NCI-H1694 (cell line): ENCODE data around the gene COL9A3.

Source experiments
- DNase-seq: peaks from one replicate; lab custom pipeline; 2025; lab: John Stamatoyannopoulos, UW

COL9A3 gene

DNA sequence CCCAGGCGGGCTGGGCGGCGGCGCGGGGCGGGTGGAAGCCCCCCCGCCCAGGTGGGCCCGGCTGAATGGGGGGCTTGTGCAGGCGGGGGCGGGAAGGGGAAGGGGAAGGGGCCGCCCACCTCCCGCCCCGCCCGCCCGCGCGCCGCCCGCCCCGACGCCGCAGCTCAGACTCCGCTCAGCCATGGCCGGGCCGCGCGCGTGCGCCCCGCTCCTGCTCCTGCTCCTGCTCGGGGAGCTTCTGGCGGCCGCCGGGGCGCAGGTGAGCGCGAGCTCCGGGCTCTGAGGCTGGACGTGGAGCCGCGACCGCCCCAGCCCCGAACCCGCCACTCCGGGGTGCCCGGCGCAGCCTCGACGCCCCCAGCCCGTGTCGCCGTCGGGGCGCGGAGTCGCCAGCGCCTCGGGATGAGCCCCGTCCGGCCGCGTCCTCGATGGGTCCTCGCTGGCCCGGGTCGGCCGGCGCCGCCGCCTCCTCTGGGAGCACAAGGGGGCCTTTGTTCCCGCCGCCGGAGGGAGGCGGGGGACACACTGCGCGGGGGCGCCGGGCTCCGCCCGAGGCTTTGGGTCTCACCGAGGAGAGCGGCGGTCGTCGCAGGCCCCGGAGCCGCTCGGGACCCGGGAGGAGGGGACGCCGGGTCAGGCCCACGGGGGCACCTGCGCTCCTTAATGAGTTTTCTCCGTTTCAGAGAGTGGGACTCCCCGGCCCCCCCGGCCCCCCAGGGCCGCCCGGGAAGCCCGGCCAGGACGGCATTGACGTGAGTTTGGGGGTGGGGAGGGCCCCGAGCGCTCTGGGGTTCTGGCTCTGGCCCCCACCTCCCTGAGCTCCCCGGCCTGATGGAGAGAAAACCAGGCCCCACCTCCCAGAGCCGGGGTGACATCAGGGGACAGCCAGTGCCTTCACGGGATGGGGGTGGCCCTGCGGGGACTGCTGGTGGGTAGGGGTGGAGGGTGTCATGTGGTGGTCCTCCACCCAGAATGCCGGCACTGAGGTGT is at the start of gene COL9A3:
TSS of gene COL9A3 (plus strand) at position 167 of the 990 bp plus-strand sequence. CDS start at position 182, 15 bp downstream.
- no peak for DNase-seq

DNA sequence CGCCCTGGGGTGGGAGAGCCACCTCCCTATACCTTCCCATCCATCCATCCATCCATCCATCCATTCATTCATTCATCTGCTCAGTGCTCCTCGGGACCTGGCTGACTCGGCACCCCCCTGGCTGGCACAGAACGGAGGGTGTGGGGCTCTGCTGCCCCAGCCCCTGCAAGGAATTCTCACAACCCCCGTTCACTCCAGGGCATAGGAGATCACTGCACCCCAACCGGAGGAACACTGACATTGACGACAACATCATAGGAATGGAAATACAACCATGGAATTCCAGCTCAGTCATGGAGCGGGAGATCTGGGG is 48.7 kb upstream of the COL9A3 start:
- no peak for DNase-seq

DNA sequence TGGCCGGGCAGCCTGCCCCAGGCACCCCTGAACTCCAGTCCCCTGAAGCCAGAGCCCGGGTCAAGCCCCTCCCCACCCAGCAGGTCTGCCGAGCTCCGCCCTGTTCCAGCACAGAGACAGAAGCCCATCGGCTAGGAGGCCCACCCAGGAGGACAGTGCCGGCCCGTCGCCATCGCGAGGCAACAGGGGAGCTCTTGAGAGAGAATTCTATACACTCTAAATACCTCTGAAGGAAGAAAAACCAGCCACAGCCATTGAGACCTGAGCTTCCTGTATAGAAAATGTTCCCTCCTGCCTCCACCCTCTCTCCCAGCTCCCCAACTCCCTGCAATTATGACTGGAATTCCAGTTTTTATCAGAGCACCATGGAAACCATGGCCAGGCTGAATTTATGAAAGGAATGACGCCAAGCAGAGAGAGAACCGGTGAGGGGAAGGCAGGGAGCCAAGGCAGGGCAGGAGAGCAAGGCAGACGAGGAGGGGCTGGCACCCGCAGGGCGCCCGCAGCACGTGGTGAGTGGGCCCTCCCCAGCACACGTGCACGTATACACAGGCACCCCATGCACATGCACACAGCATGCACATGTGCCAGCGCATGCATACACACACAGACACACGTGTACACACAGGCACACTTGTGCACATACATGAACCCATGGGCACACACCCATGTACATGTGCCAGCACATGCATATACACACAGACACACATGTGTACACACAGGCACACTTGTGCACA is 48.1 kb upstream of the COL9A3 start:
- peak; percentile 12 for DNase-seq

DNA sequence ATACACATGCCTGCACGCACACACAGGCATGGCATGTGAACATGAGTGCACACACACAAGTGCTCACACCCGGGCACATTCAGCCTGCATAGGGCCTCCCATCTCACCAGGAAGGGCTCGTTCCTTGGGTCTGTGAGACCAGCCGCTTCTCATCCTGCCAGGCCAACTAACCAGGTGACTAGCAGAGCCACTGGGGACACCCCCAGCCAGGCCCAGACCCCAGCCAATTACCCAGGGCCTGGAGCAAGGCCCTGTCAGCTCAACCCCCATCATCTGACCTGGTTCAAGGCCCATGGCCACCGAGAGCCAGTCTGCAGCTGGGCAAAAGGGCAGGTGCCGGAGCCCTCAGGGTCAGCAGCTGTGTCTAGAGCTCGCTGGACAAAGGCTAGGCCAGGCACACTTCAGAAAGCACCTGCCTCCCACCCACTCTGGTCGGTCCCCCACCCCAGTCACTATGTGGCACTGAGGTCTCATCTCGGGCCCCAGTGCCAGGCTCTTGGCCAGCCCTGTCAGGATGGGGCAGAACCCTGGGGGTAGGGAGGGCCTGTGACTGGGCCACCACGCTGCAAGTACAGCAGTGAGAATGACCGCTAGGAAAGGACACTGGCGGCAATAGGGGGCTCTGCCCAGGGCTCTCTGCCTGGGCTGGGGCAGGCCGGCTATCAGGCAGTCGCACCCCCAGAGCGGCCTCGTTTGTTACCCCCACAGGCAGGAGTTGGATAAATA is 47.3 kb upstream of the COL9A3 start:
- DNase-seq = no peak

DNA sequence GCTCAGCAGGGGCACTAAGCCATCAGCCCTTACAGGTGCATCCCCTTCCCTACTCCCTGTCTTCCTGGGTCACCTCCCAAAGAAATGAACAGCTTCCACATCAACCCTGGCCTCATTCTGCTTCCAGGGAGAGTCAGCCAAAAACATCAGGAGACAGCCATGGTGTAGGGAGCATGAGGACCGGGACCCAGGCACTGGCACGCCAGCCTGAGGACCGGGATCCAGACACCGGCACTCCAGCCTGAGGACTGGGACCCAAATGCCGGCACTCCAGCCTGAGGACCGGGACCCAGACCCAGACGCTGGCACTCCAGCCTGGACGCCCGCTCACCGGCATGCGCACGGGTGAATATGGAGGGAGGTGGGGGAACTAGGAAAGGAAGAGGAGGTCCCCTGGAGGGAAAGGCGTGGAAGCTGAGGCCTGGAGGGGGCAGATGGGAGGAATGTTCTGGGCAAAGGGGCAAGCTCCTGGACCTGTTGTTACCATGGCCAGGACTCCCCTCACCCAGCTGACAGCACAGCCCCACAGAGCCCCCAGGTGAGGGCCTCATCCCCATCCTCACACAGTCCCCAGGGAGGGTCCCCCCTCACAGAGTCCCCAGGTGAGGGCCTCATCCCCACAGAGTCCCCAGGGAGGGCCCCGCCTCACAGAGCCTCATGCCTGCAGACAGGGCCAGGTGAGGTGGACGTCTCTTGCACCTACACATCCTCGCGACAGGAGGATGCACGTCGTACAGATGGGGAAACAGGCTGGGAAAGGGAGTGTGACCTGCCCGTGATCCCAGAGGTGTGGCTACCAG is 46.5 kb upstream of the COL9A3 start:
- no peak for DNase-seq

DNA sequence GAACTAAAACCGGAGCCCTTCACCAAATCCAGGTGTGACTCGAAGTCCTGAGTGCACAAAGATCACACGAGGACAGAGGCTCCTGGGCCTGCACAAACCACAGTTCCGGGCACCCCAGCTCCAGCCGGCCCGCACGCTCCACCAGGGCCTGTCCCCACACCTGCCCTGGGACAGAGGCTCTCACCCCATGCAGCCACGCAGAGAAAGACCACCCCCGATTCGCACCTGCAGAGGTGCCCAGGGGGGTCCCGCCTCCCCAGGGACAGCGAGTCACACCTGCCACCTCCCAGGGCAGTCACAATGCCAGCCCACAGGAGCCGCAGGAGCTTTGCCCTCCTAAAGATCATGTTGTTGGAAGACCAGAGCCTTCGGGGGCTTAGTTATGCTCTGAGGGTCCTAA is 45.9 kb upstream of the COL9A3 start:
- no peak for DNase-seq

DNA sequence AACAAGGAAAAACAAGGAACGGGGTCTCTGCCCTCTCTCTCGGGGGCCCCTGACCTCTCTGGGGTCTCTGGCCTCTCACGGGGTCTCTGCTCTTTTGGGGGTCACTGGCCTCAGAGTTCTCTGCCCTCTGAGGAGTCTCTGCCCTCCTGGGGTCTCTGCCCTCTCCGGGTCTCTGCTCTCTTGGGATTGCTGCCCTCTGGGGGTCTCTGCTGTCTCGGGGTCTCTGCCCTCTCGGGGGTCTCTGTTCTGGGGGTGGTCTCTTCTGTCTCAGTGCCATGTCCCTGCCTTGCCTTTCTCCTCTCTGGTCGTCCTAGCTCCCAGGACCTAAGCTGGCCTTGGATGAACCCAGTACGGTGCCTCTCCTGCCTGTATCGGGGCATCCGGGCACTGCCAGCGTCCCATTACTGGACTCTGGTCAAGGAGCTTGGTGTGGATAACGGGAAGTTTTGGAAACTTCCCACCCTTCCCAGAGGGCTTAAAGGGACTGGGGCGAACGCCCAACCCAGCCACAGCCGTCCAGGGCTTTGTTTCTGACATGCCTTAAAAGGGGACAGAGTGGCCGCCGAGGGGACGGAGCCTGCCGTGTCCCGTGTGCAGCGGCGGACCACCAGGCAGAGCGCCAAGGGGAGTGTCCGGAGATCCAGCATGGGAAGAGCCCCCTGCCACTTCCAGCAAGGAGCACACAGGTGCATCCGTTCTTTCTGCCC is 45.3 kb upstream of the COL9A3 start:
- DNase-seq = no peak

DNA sequence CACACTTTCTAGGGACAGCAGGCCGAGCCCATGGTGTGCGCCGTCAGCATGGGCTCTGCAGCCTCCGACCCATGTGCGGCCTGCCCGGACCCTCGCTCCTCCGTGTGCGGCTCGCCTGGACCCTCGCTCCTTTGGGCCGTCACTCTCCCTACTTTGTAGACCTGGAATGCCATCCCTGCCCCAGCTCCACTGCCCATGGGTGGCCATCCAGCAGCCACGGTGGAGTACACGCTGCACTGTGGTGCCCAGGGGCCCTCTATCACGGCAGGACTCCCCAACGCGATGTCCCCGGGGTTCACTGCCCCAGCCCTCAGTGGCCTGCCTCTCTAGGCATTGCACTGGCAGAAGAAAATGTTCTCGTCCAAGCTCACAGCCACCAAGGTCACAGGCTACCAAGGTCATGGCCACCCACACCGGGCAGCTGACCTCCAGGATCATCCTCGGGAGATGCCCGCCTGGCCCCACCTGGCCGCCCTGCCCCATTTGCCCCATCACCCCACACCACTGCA is 44.7 kb upstream of the COL9A3 start:
- DNase-seq = no peak

DNA sequence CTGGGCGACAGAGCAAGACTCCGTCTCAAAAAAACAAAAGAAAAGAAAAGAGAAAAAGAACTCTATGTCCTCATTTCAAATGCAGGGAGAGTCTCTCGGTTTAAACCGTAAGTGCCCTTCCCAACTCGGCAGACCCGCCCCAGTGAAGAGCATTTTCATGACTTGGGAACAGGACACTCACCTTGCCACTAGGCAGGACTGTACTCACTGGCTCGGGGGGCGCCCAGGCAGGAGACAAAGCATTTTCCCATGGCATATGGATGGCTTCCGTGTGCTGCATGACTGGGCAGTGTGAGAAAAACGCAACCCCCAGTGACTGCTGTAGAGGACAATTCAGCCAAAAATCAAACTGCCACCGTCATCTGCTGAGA is 44.2 kb upstream of the COL9A3 start:
- DNase-seq = no peak

DNA sequence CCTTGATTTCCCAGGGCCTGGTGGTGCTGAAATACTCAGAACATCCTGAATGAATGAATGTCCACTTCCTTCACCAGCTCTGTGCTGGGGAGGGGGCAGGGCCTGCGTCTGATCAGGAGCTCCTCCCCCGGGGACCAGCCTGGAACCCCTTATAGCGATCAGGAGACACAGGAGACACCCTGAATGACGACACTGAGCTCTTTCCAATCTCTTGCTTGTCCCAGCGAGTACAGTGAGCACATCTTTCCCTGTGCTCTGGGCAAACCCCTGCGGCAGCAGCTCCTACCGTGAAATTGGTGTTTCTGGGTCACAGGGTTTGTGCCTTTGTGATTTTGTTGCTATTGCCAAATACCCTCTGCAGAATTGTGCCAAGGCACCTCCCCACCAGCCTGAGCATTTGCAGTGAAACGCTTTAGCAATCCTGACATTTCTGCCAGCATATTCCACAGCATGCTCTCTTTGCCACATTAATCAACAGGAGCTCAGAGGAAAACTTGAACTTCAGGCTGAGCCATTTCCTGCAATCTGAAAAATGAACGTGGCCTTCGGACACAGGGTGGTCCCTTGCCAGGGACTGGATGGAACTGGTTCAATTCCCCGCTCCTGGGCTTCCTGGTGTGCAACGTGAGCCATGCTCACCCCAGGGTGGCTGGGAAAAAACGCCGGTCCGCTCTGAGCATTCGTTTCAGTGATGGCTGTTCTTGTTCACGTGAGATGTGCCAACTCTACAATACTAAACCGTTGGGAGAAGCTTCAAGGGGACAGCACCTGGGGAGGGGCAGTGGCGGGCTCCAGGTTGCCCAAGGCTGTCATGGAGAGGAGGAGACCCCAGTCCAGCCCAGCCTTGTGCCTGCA is 43.6 kb upstream of the COL9A3 start:
- peak; percentile 79 for DNase-seq

DNA sequence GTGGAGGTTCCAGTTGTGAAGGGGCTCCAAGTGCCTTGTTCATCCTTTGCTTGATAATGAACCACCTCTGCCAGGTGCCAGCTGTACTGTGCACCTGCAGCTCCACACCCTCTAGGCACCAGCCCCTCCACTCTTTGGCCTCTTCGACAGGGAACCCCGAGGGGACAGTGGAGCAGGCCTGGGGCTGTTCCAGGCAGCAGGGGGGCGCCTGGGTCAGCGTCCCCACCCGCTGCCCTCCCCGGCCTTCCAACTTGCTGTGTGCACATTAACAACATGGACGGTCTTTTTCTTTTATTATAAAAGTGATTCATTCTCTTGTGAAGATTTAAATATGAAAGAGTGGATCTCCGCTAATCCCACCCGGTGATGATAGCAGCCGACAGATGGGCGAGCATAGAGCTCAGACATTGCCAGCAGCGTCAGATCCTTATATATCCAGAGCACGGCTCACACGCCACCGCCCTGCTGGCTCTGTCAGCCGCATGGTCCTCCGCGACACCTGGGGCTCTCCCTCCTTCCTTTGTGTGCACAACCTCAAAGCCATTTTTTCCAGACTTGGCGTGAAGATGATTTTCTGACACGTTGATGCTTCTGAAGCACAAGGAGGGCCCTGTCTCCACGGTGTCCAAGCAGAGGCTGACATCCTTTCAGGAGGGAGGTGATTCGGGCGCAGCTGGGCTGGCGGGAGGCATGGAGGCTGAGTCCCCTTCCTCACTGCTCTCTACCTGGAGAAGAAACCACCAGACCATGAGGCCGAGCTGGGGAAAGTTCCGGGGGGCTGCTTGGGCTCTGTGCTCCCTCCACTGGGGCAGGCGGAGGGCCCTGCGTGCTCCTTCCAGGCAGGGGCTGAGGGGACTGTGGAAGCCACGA is 42.8 kb upstream of the COL9A3 start:
- peak; percentile 73 for DNase-seq

DNA sequence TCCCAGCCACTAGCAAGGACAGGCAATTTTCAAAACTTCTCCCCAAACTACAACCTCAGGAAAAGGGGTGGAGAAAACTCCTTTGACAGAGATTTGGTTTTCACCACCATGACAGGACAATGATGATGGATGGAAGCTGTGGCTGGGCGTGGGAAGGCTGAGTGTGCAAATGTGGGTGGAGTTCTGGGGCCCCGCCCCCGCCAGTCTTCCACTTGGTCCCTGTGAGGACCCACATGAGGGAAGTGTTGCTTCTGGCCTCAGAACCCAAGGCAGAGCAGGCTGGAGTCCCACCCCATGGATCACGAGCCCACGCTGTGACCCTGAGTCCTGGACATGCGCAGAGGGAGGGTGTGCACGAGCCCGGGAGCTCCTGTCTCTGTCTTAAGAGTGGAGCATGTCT is 42.1 kb upstream of the COL9A3 start:
- no peak for DNase-seq

DNA sequence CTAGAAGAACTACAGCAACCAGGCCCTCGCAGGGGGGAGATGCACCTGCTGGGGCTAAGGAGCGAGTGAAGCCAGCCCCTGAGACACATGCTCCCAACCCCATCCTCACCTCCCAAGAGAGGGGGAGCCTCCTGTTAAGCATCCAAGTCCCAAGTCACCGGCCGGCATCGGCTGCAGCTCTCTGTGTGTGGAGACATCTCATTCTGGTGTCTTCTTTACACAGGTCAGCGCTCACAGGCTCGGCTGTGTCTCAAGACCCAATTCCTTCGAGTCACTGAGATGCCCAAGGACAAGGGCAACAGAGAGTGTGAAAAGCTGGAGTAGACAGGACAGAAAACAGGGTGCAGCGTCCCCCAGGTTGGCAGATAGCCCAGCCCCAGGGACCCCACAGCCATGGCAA is 41.6 kb upstream of the COL9A3 start:
- no peak for DNase-seq

DNA sequence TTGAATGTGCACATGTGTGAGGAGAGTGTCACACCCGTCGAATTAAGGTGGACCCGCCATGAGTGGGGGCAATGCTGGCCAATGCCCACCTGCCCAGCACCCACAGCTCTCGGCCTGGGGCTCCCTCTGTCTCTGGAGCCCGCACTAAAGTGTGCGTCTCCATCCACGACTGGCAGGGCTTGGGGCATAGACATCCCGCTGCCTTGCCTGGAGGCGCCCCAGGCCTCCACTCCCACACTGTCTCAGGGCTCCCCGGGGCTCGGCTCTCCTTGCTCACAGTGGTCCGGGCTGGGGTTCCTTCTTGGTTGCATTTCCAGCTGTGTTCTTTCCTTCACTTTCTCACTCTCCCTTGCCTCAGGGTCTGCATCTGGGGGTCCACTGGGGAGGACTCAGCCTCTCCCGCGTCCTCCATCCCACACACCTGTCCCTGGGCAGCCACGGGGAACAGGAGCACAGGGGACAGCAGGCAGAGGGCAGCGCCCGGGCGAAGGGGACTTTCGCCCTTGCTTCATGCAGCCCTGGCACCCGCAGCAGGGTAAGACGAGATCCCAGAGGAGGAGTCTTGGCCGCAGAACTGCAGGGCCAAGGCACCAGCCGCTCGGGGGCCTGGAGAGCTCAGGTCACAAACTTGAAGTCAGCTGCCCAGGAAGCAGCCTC is 40.7 kb upstream of the COL9A3 start:
- no peak for DNase-seq

DNA sequence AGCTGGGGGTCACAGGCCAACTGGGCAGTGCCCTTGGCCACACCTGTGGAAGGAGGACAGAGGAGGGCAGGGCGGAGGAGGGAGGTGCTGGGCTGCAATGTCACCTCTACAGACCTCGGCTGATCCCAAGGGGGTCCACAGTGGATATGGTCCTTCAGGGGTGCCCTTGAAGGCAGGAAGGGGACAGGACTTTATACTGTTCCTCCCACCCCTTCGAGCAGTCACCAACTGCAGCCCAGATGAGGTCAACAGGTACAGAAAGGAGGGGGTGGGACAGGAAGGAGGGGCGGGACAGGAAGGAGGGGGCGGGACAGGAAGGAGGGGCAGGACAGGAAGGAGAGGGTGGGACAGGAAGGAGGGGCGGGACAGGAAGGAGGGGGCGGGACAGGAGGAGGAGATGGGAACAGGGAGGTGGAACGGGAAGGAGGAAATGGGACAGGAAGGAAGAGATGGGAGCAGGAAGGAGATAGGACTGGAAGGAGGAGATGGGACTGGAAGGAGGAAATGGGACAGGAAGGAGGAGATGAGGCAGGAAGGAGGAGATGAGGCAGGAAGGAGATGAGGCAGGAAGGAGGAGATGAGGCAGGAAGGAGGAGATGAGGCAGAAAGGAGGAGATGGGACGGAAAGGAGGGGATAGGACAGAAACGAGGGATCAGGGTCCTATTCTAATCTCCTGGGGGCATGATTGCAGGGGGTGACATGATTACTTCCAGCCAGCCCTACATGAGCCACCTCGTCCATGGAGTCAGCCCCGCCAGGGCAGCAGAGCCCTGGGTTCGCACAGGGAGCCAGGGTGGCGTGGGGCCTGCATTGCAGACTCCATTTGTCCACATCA is 39.9 kb upstream of the COL9A3 start:
- DNase-seq = peak; percentile 42

DNA sequence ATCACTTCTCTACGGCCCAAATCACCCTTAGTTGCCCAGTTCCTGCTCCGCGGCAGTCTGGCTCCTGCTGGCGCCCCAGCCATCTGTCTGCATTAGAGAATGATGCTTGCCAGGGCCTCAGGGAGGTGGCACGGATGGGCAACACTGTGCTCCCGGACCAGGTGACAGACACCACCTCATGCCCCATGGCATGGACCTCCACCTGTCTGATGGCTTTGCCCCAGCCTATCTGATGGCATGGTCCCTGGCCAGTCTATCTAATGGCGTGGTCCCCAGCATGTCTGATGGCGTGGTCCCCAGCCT is 39.4 kb upstream of the COL9A3 start:
- no peak for DNase-seq

DNA sequence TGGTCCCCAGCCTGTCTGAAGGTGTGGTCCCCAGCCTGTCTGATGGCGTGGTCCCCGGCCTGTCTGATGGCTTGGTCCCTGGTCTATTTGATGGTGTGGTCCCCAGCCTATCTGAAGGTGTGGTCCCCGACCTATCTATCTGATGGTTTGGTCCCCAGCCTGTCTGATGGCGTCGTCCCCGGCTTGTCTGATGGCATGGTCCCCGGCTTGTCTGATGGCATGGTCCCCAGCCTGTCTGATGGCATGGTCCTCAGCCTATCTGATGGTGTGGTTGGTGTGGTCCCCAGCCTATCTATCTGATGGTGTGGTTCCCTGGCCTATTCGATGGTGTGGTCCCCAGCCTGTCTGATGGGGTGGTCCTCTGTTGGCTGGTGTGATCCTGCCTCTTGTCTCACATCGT is 38.8 kb upstream of the COL9A3 start:
- no peak for DNase-seq
